Neural progenitor cell (in vitro differentiated cells): Measurements from ENCODE around the gene FANCD2OS. TPM values are rescaled to one million over a fixed set of nuclear protein-coding genes. Genes with fewer than 3 reads are reported as not detected.

Experiments
- DNase-seq: peaks from one replicate; pipeline ENCODE4 v3.0.0-alpha.2; 2016; ENCODE audit warnings: low spot score
- H2AFZ ChIP-seq: fragments of 200-600 bp; sonication (generic); replicated peaks from 2 replicates; pipeline ENCODE4 v1.6.1; 2016; ENCODE audit warnings: antibody characterized with exemption
- H3F3A ChIP-seq: fragments of 200-600 bp; sonication (generic); 2 replicates; pipeline ENCODE4 v1.6.1; 2016; ENCODE audit warnings: antibody characterized with exemption, low read depth
- H3K27ac ChIP-seq: fragments of 200-600 bp; sonication (generic); 2 replicates; pipeline ENCODE4 v1.5.1; 2016; ENCODE audit warnings: mild to moderate bottlenecking
- H3K27me3 ChIP-seq: fragments of 200-600 bp; sonication (generic); 2 replicates; pipeline ENCODE4 v1.6.1; 2016; ENCODE audit warnings: mild to moderate bottlenecking, moderate library complexity
- H3K36me3 ChIP-seq: fragments of 200-600 bp; sonication (generic); 2 replicates; pipeline ENCODE4 v1.5.1; 2016
- H3K4me1 ChIP-seq: fragments of 200-600 bp; sonication (generic); 2 replicates; pipeline ENCODE4 v1.6.1; 2016; ENCODE audit warnings: mixed run types
- H3K4me2 ChIP-seq: fragments of 200-600 bp; sonication (generic); 2 replicates; pipeline ENCODE4 v1.6.1; 2016
- H3K4me3 ChIP-seq: fragments of 200-600 bp; sonication (generic); 2 replicates; pipeline ENCODE4 v1.5.1; 2016
- H3K79me2 ChIP-seq: fragments of 200-600 bp; sonication (generic); 2 replicates; pipeline ENCODE4 v1.6.1; 2016; ENCODE audit warnings: low read depth
- H3K9ac ChIP-seq: fragments of 200-600 bp; sonication (generic); 2 replicates; pipeline ENCODE4 v1.6.1; 2016
- H3K9me3 ChIP-seq: fragments of 200-600 bp; sonication (generic); 2 replicates; pipeline ENCODE4 v1.5.1; 2016; ENCODE audit warnings: low read depth
- H4K20me1 ChIP-seq: fragments of 200-600 bp; sonication (generic); 2 replicates; pipeline ENCODE4 v1.6.1; 2016; ENCODE audit warnings: low read depth
- H3K27ac Mint-ChIP-seq: 3 replicates; pipeline ENCODE4 v1.8.0; 2021; ENCODE audit warnings: mixed read lengths
- H3K27me3 Mint-ChIP-seq: 2 replicates; pipeline ENCODE4 v1.8.0; 2022; ENCODE audit warnings: low read depth, mild to moderate bottlenecking, inconsistent platforms, moderate library complexity, mixed read lengths; ENCODE audit not compliant: insufficient read depth
- H3K36me3 Mint-ChIP-seq: 3 replicates; pipeline ENCODE4 v1.8.0; 2021; ENCODE audit warnings: mixed read lengths
- H3K4me1 Mint-ChIP-seq: 3 replicates; pipeline ENCODE4 v1.8.0; 2021; ENCODE audit warnings: mixed read lengths
- H3K4me3 Mint-ChIP-seq: 3 replicates; pipeline ENCODE4 v1.8.0; 2021; ENCODE audit warnings: mild to moderate bottlenecking, moderate library complexity, mixed read lengths
- H3K9me3 Mint-ChIP-seq: 3 replicates; pipeline ENCODE4 v1.8.0; 2020; ENCODE audit warnings: mixed read lengths
- EZH2 ChIP-seq: fragments of 200-600 bp; sonication (generic); IDR thresholded peaks from 2 replicates; pipeline ENCODE4 v1.6.1; 2017; ENCODE audit warnings: antibody characterized with exemption, mild to moderate bottlenecking, moderate library complexity
- EZH2phosphoT487 ChIP-seq: fragments of 200-600 bp; sonication (generic); IDR thresholded peaks from 2 replicates; pipeline ENCODE4 v1.6.1; 2017; ENCODE audit warnings: antibody characterized with exemption
- total RNA-seq: library from RNA; depleted of rRNA; stranded (reverse); fragments of >200 nt; gene quantifications from 2 replicates; pipeline ENCODE4 v1.2.3, GENCODE V29; 2015; ENCODE audit warnings: low replicate concordance
- TF ChIP-seq, protein P1 (sequence below): fragments of 200-600 bp; sonication (generic); IDR thresholded peaks from 2 replicates; pipeline ENCODE4 v1.5.1; 2017; ENCODE audit warnings: antibody characterized with exemption, mild to moderate bottlenecking

Gene FANCD2OS
- total RNA-seq, 1 donor from 2014 or later, result not detected

DNA sequence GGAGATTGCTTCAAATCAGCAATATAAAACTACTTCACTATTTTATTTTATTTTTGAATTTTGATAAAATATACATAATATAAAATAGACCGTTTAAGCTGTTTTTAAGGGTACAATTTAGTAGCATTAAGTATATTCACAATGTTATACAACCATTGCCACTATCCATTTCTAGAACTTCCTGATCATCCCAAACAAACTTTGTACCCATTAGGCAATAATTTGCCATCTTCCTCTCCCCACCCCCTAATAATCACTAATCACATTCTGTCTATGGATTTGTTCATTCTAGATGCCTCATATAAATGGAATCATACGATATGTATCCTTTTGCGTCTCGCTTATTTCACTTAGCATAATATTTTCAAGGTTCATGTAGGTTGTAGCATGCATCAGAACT is 53.0 kb downstream of the FANCD2OS start:
- no peaks in the 10 kb centered on the region for H3F3A ChIP-seq
- no peaks in the 10 kb centered on the region for H3K9me3 ChIP-seq
- H3K27ac ChIP-seq, result no peak overlapping the region
- no peak overlapping the region for H3K27ac Mint-ChIP-seq
- H3K9ac ChIP-seq, result no peak overlapping the region
- peaks cover 20% of the 10 kb centered on the region for H3K36me3 ChIP-seq
- H3K79me2 ChIP-seq, result no peaks in the 10 kb centered on the region
- H3K9me3 Mint-ChIP-seq, result no peaks in the 10 kb centered on the region
- no peak for DNase-seq
- H3K36me3 Mint-ChIP-seq, result peaks cover 19% of the 10 kb centered on the region
- no peaks in the 10 kb centered on the region for H4K20me1 ChIP-seq
- no peaks in the 10 kb centered on the region for H3K27me3 ChIP-seq
- no peak overlapping the region for H3K4me3 ChIP-seq
- no peaks in the 10 kb centered on the region for H3K4me1 Mint-ChIP-seq
- H2AFZ ChIP-seq, result no peak overlapping the region
- H3K4me2 ChIP-seq, result no peak overlapping the region
- no peak overlapping the region for H3K4me3 Mint-ChIP-seq
- no peaks in the 10 kb centered on the region for H3K27me3 Mint-ChIP-seq
- no peaks in the 10 kb centered on the region for H3K4me1 ChIP-seq
- TF ChIP-seq EZH2phosphoT487 (no peak), EZH2 (no peak)
- TF ChIP-seq, protein P1, sequence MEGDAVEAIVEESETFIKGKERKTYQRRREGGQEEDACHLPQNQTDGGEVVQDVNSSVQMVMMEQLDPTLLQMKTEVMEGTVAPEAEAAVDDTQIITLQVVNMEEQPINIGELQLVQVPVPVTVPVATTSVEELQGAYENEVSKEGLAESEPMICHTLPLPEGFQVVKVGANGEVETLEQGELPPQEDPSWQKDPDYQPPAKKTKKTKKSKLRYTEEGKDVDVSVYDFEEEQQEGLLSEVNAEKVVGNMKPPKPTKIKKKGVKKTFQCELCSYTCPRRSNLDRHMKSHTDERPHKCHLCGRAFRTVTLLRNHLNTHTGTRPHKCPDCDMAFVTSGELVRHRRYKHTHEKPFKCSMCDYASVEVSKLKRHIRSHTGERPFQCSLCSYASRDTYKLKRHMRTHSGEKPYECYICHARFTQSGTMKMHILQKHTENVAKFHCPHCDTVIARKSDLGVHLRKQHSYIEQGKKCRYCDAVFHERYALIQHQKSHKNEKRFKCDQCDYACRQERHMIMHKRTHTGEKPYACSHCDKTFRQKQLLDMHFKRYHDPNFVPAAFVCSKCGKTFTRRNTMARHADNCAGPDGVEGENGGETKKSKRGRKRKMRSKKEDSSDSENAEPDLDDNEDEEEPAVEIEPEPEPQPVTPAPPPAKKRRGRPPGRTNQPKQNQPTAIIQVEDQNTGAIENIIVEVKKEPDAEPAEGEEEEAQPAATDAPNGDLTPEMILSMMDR, result no peak

Other genes with a start within 250 kb of the FANCD2OS start
- gene CIDEC, start 228.0 kb downstream of the FANCD2OS start, total RNA-seq, result not detected in 2 replicates
- gene JAGN1, start 217.6 kb downstream of the FANCD2OS start, total RNA-seq, result 32.7 and 42.1 TPM in 2 replicates
- 0.56 TPM in 1 of 2 replicates, not detected in the other for gene IL17RE, start 205.4 kb downstream of the FANCD2OS start, total RNA-seq
- gene IL17RC, start 191.2 kb downstream of the FANCD2OS start, total RNA-seq, result 3.1 and 6.5 TPM in 2 replicates
- gene CRELD1, start 174.4 kb downstream of the FANCD2OS start, total RNA-seq, result 14.1 and 28.7 TPM in 2 replicates
- 2.6 and 11.6 TPM in 2 replicates for gene PRRT3, start 155.8 kb downstream of the FANCD2OS start, total RNA-seq
- gene EMC3, start 121.4 kb downstream of the FANCD2OS start, total RNA-seq, result 37.1 and 50.2 TPM in 2 replicates
- gene FANCD2, start 81.8 kb downstream of the FANCD2OS start, total RNA-seq, result 85.0 and 117 TPM in 2 replicates
- gene BRK1, start 7.4 kb upstream of the FANCD2OS start, total RNA-seq, result 123 and 133 TPM in 2 replicates
- gene VHL, start 33.5 kb upstream of the FANCD2OS start, total RNA-seq, result 86.0 and 86.3 TPM in 2 replicates
- 0.26 and 0.50 TPM in 2 replicates for gene IRAK2, start 56.7 kb upstream of the FANCD2OS start, total RNA-seq
- 11.7 and 14.9 TPM in 2 replicates for gene TATDN2, start 140.2 kb upstream of the FANCD2OS start, total RNA-seq
- gene GHRL, start 184.7 kb upstream of the FANCD2OS start, total RNA-seq, result not detected in 2 replicates
- 61.2 and 91.2 TPM in 2 replicates for gene SEC13, start 212.9 kb upstream of the FANCD2OS start, total RNA-seq